DOHH2 (cell line): ENCODE data around the gene CCL19.

Experiments
- H3F3A ChIP-seq: fragments of 200-600 bp; sonication (generic), shearing (Covaris generic); 2 replicates; pipeline ENCODE4 v1.6.0; 2016; ENCODE audit warnings: antibody characterized with exemption, mild to moderate bottlenecking; ENCODE audit not compliant: control insufficient read depth, insufficient read depth
- H3K27ac ChIP-seq: fragments of 200-600 bp; sonication (generic); 2 replicates; pipeline ENCODE4 v1.5.1; 2014; ENCODE audit warnings: low read depth, mild to moderate bottlenecking, low read length, moderate library complexity
- H3K27me3 ChIP-seq: fragments of 200-600 bp; sonication (generic); 2 replicates; pipeline ENCODE4 v1.6.1; 2014; ENCODE audit warnings: mild to moderate bottlenecking, low read length, mixed read lengths; ENCODE audit not compliant: control insufficient read depth
- H3K36me3 ChIP-seq: fragments of 200-600 bp; sonication (generic); 2 replicates; pipeline ENCODE4 v1.6.1; 2014; ENCODE audit warnings: mild to moderate bottlenecking, low read length, moderate library complexity, mixed read lengths; ENCODE audit not compliant: control insufficient read depth
- H3K4me1 ChIP-seq: fragments of 200-600 bp; sonication (generic); 2 replicates; pipeline ENCODE4 v1.6.1; 2014; ENCODE audit warnings: mild to moderate bottlenecking, low read length, mixed read lengths; ENCODE audit not compliant: control insufficient read depth
- H3K4me2 ChIP-seq: fragments of 200-600 bp; sonication (generic); 2 replicates; pipeline ENCODE4 v1.6.0; 2014; ENCODE audit warnings: mild to moderate bottlenecking, low read length, moderate library complexity
- H3K4me3 ChIP-seq: fragments of 200-600 bp; sonication (generic); 2 replicates; pipeline ENCODE4 v1.5.1; 2014; ENCODE audit warnings: mild to moderate bottlenecking, low read length, mixed read lengths
- H3K79me2 ChIP-seq: fragments of 200-600 bp; sonication (generic); 2 replicates; pipeline ENCODE4 v1.6.1; 2014; ENCODE audit warnings: mild to moderate bottlenecking, low read length, mixed read lengths; ENCODE audit not compliant: control insufficient read depth
- H3K9me2 ChIP-seq: fragments of 200-600 bp; sonication (generic); replicated peaks from 2 replicates; pipeline ENCODE4 v1.6.1; 2014; ENCODE audit warnings: mild to moderate bottlenecking, low read length, mixed read lengths; ENCODE audit not compliant: control insufficient read depth
- H3K9me3 ChIP-seq: fragments of 200-600 bp; sonication (generic); 2 replicates; pipeline ENCODE4 v1.6.1; 2014; ENCODE audit warnings: antibody characterized with exemption, low read length, mixed read lengths; ENCODE audit not compliant: control insufficient read depth, insufficient read depth
- H4K20me1 ChIP-seq: fragments of 200-600 bp; sonication (generic); 2 replicates; pipeline ENCODE4 v1.6.0; 2014; ENCODE audit warnings: low read depth, mild to moderate bottlenecking, antibody characterized with exemption, low read length, moderate library complexity; ENCODE audit not compliant: control insufficient read depth, insufficient read depth
- EZH2phosphoT487 ChIP-seq: fragments of 200-600 bp; sonication (generic); IDR thresholded peaks from 2 replicates; pipeline ENCODE4 v1.6.1; 2017; ENCODE audit warnings: borderline replicate concordance, mild to moderate bottlenecking, antibody characterized with exemption, low read length, moderate library complexity, mixed read lengths
- TF ChIP-seq, protein P1 (sequence below): fragments of 200-600 bp; sonication (generic); IDR thresholded peaks from one replicate; pipeline ENCODE4 v1.5.1; 2014; ENCODE audit warnings: antibody characterized with exemption, mild to moderate bottlenecking, low read depth, low read length; ENCODE audit not compliant: poor library complexity, severe bottlenecking

CCL19 gene

DNA sequence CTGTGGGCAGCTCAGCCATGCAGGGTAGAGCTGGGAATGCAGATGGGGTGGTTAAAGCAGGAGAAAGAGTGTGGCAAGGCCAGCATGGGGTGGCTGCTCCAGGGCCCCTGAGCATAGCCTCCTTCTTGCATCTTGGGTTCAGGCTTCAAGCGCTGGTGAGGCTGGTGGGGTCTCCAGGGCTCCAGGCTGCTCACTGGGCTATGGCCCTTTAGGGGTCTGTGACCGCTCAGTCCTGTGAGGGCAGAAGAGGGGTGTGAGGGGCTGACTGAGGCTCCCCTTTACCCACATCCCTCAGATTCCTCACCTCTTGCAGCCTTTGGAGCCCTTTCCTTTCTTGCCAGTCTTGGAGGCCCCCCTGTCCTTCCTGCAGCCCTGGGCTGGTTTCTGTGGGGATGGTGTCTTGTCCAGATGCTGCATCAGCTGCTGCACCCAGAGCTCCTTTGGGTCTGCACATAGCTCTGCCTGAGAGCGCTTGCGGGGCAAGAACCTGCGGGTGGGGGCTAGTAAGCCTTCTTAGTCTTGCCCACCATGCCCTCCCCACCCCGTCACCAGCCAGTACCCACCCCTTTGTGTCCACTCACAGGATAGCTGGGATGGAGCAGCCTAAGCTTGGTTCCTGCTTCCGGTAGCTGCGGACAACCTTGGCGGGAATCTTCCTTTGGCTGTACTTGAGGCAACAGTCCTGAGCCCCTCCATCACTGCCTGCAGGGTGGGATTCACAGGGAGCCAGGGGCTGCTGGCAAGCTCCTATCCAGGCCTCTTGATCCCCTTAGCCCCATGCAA is 18.3 kb upstream of the CCL19 start:
- Histone ChIP-seq H3K9me2 (no peaks in the 10 kb centered on the region), H3K4me2 (no peak overlapping the region), H3K27me3 (peaks cover 19% of the 10 kb centered on the region), H3K36me3 (no peaks in the 10 kb centered on the region), H3K9me3 (no peaks in the 10 kb centered on the region), H3K4me1 (no peaks in the 10 kb centered on the region), H3K27ac (no peak overlapping the region), H3K4me3 (no peak overlapping the region), H4K20me1 (no peaks in the 10 kb centered on the region), H3K79me2 (no peaks in the 10 kb centered on the region), H3F3A (no peaks in the 10 kb centered on the region)
- TF ChIP-seq, protein P1, sequence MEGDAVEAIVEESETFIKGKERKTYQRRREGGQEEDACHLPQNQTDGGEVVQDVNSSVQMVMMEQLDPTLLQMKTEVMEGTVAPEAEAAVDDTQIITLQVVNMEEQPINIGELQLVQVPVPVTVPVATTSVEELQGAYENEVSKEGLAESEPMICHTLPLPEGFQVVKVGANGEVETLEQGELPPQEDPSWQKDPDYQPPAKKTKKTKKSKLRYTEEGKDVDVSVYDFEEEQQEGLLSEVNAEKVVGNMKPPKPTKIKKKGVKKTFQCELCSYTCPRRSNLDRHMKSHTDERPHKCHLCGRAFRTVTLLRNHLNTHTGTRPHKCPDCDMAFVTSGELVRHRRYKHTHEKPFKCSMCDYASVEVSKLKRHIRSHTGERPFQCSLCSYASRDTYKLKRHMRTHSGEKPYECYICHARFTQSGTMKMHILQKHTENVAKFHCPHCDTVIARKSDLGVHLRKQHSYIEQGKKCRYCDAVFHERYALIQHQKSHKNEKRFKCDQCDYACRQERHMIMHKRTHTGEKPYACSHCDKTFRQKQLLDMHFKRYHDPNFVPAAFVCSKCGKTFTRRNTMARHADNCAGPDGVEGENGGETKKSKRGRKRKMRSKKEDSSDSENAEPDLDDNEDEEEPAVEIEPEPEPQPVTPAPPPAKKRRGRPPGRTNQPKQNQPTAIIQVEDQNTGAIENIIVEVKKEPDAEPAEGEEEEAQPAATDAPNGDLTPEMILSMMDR: no peak
- no peak for TF ChIP-seq EZH2phosphoT487

GRCh38 chr9:34707130-34707529 is 16.1 kb upstream of the CCL19 start:
- TF ChIP-seq EZH2phosphoT487: no peak
- TF ChIP-seq, protein P1: no peak

DNA sequence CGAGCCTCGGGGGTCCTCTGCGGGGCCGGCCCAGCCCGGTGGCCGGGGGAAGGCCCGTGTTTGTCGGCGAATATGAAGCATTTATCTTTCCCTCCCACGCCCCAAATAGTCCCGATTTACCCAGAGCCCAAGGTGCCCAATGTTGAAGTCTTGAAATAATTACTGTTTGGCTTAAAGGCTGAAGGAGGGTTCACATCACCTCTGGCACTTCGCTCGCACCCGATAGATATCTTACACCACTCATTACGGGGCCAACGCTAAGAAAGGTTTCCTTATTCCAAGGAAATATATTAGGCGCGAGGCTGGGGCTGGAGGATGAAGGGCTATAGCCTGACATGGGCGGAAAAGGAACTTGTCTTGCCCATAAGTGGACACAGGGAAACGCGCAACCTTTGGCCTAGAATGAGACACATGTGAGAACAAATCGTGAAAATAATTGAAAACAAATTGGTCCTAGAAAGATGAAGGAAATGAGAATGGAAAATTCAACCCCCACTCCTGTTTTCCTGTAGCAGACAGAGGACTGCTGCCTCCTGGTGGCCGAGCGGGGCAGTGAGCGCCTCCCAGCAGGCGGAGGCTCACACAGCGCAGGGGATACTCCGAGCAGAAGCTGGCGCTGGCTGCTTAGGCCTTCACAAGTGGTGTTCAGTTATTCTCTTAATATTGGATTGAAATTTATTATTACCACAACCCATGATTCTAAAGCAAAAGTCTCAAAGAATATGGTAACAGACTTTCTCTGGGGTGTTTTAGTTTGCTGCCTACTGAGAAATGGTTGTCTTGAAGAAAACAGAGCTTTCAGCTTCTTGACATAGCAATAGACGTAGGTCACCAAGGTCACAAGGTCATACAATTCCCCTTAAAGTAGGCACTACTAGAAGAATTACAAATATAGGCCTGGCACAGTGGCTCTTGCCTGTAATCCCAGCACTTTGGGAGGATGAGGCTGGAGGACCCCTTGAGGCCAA is 11.0 kb upstream of the CCL19 start:
- Histone ChIP-seq H3K4me2 (peak overlapping the region; percentile 72), H3K27me3 (peaks cover 26% of the 10 kb centered on the region), H3K9me3 (no peaks in the 10 kb centered on the region), H3K79me2 (no peaks in the 10 kb centered on the region), H3K4me1 (peaks cover 6% of the 10 kb centered on the region), H3K27ac (no peak overlapping the region), H3F3A (no peaks in the 10 kb centered on the region), H3K4me3 (peak overlapping the region; percentile 64), H3K36me3 (no peaks in the 10 kb centered on the region), H4K20me1 (no peaks in the 10 kb centered on the region), H3K9me2 (no peaks in the 10 kb centered on the region)
- peak; percentile 36; the same call in 1 of the 2 replicates for TF ChIP-seq EZH2phosphoT487
- TF ChIP-seq, protein P1: peak; percentile 98

More at GRCh38 chr9:34707130-34707529, 16.1 kb upstream of the CCL19 start:
- Histone ChIP-seq H3K4me3 (no peak overlapping the region), H3K9me2 (no peaks in the 10 kb centered on the region), H3K27me3 (peaks cover 5% of the 10 kb centered on the region; the same call in 1 of the 2 replicates), H3K79me2 (no peaks in the 10 kb centered on the region), H3K36me3 (no peaks in the 10 kb centered on the region), H3K27ac (no peak overlapping the region), H3K4me2 (no peak overlapping the region), H4K20me1 (no peaks in the 10 kb centered on the region), H3K9me3 (no peaks in the 10 kb centered on the region), H3F3A (no peaks in the 10 kb centered on the region), H3K4me1 (no peaks in the 10 kb centered on the region)
